ENCODE results near the gene BAIAP2.

Gene BAIAP2

GRCh38 chr17:81126281-81127132, 91.6 kb downstream of the BAIAP2 start:
- DNase-seq (ENCODE audit: low spot score) = no peak

GRCh38 chr17:81127133-81127455, 92.1 kb downstream of the BAIAP2 start:
- no peak for DNase-seq (ENCODE audit: low spot score)

- DNase-seq (ENCODE audit: low spot score) = no peak
Observed at GRCh38 chr17:81127526-81128177, 92.7 kb downstream of the BAIAP2 start.

- no peak for DNase-seq (ENCODE audit: low spot score)
Observed at GRCh38 chr17:81128338-81128737, 93.4 kb downstream of the BAIAP2 start.

GRCh38 chr17:81128774-81129173, 93.8 kb downstream of the BAIAP2 start:
- DNase-seq (ENCODE audit: low spot score) = no peak

GRCh38 chr17:81129289-81129688, 94.3 kb downstream of the BAIAP2 start:
- DNase-seq (ENCODE audit: low spot score) = no peak

GRCh38 chr17:81129711-81130367, 94.9 kb downstream of the BAIAP2 start:
- no peak for DNase-seq (ENCODE audit: low spot score)

- no peak for DNase-seq (ENCODE audit: low spot score)
Observed at GRCh38 chr17:81130385-81131361, 95.7 kb downstream of the BAIAP2 start.

- DNase-seq (ENCODE audit: low spot score) = peak; percentile 39
Observed at GRCh38 chr17:81131486-81132196, 96.7 kb downstream of the BAIAP2 start.

GRCh38 chr17:81132197-81132540, 97.2 kb downstream of the BAIAP2 start:
- DNase-seq (ENCODE audit: low spot score) = no peak

GRCh38 chr17:81132770-81133723, 98.1 kb downstream of the BAIAP2 start:
- peak; percentile 29 for DNase-seq (ENCODE audit: low spot score)

GRCh38 chr17:81134064-81134781, 99.3 kb downstream of the BAIAP2 start:
- DNase-seq (ENCODE audit: low spot score) = no peak

- DNase-seq (ENCODE audit: low spot score) = peak; percentile 17
Observed at GRCh38 chr17:81135505-81136278, 100.7 kb downstream of the BAIAP2 start.

- DNase-seq (ENCODE audit: low spot score) = no peak
Observed at GRCh38 chr17:81136366-81136765, 101.4 kb downstream of the BAIAP2 start.

GRCh38 chr17:81137248-81137647, 102.3 kb downstream of the BAIAP2 start:
- no peak for DNase-seq (ENCODE audit: low spot score)

GRCh38 chr17:81138083-81138482, 103.1 kb downstream of the BAIAP2 start:
- no peak for DNase-seq (ENCODE audit: low spot score)

- no peak for DNase-seq (ENCODE audit: low spot score)
Observed at GRCh38 chr17:81138500-81138899, 103.5 kb downstream of the BAIAP2 start.

- no peak for DNase-seq (ENCODE audit: low spot score)
Observed at GRCh38 chr17:81139428-81139827, 104.5 kb downstream of the BAIAP2 start.

- DNase-seq (ENCODE audit: low spot score) = no peak
Observed at GRCh38 chr17:81140018-81140417, 105.1 kb downstream of the BAIAP2 start.
